Activated CD8-positive, alpha-beta memory T cell treated with anti-CD3 and anti-CD28 coated beads for 24 hours (primary cell): ENCODE measurements around the gene TEX264.

Experiments used
- DNase-seq: peaks from one replicate; pipeline ENCODE4 v3.0.0-alpha.2; 2020

The TEX264 gene

DNA sequence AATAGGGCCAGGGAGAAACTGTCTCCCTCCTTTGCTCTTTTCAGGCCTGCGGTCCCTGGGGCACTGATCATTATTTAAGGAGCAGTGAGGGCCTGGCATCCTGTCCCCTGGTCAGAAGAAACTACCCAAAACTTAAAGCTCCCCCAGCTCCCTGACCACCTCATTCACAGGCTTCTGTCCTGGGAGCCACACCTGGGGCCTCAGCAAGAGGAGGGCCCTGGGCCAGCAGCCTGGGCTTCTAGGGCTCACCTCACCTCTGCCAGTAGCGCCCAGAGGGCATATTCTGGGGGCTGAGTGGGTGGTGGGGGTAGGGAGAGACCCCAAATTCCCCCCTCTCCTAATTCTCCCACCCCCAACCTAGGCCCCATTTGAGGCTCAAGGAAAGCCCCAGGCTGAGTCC is 31.1 kb downstream of the TEX264 start:
- no peak for DNase-seq

DNA sequence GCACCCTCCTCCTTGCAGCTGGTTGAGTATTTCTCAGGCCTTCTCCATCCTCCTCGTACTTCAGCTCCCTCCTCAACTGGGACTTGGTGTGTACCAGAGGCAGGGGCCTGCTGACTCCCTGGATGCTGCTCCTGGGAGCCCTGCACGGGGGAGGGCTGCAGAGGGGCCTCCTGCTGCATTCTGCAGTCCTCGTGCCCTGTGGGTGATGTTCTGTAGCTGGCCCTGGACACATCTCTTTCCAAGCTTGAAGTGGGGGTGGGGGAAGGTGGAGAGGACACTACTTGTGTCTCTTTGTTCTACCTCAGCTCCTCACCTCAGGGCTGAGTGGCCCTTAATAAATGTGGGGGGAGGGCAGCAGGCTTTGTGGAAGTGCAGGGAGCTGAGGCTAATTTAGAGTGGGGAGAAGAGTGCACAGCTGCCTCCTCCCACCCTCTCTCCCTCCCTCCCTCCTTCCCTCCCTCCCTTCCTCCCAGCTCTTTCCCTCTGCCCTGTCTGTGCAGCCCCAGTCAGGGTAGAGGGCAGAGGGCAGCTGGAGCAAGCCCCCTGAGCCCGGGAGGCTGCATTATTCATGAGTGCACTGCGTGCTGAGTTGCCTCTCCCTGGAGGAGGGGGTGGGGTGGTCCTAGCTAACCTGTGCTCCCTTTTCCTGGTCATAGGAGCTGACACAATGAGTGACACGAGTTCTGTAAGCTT is 32.2 kb downstream of the TEX264 start:
- DNase-seq, result no peak

DNA sequence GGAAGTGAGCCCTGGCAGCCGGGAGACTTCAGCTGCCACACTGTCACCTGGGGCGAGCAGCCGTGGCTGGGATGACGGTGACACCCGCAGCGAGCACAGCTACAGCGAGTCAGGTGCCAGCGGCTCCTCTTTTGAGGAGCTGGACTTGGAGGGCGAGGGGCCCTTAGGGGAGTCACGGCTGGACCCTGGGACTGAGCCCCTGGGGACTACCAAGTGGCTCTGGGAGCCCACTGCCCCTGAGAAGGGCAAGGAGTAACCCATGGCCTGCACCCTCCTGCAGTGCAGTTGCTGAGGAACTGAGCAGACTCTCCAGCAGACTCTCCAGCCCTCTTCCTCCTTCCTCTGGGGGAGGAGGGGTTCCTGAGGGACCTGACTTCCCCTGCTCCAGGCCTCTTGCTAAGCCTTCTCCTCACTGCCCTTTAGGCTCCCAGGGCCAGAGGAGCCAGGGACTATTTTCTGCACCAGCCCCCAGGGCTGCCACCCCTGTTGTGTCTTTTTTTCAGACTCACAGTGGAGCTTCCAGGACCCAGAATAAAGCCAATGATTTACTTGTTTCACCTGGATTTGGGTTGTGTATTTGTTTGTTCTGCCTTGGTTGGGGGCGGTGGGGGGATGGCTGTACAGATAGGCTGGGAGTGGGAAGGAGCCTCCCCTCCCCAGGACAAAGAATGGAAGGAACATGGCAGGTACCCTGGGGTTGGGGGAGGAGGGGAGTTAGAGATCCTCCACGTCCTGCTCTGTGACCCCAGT is 32.9 kb downstream of the TEX264 start:
- no peak for DNase-seq

DNA sequence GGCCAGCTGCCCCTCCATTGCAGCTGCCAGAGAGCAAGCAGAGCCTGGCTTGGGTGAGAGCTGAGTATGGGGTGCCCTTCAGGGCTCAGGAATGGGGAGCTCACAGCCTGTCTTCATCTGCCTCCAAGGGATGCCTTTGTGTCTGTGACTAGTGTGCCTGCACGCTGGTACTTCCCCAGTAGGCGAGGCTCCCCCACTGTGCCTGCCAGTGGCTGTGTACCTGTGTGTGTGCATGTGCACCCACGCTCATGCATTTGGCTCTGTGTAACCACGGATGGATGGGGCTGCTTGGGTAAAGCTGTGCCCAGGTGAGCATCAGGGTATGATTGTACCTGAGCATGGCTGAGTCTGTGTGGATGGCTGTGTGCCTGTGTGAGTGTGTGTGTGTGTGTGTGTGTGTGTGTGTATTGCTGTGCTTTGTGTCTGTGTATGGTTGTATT is 33.5 kb downstream of the TEX264 start:
- DNase-seq, result no peak

DNA sequence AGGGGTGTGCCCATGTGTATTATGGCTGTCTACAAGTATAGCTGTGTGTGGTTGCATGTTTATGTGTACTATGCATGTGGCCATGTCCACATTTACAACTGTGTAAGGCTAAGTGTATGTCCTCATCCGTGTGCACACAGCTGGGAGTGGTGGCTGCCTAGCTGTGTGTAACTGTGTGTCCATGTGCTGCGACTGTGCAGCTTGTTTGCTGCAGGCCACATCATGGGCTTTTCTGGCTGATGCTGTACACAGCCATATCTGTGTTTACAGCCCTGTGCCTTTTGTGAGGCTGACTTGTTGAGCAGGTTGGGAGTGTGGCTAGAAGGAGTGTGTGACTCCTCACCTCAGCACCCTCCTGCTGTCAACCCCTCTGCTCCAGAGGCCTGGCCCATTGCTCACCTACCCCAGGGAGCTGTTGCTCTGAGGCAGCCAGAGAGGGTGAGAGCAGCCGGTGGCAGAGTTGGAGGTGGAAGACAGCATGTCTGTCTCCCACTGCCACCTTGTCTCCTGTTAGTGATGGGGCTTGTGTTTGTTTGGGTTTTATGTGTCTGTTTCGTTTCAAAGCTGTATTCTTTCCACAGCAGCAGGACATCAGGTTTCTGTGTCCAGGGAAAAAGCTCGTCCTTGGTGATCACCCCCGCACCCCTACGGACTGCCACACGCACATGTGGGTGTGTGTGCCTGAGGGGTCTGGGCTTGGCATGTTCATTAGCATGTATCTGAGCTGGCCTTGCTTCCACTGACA is 34.4 kb downstream of the TEX264 start:
- DNase-seq, result no peak

DNA sequence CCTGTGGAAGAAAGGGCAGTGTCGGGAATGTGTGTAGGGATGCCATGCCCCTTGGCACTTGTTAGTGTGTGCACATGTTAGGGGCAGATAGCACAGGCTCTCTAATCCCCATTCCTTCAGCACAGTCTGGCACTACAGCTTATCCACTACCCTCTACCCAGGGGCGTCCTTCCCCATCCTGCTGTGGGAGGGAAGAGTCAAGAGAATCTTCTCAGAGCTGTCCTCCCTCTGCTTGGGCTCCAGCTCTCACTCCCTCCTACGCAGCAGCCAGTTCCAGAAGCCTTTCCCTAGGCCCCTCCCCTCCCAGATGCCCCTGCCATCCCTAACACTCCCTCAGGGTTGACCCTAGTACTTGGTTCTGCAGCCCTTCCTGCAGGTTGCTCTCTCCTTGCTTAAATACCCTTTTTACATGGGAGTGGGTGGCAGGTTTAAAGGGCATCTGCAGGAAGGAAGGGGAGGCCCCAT is 35.0 kb downstream of the TEX264 start:
- no peak for DNase-seq

DNA sequence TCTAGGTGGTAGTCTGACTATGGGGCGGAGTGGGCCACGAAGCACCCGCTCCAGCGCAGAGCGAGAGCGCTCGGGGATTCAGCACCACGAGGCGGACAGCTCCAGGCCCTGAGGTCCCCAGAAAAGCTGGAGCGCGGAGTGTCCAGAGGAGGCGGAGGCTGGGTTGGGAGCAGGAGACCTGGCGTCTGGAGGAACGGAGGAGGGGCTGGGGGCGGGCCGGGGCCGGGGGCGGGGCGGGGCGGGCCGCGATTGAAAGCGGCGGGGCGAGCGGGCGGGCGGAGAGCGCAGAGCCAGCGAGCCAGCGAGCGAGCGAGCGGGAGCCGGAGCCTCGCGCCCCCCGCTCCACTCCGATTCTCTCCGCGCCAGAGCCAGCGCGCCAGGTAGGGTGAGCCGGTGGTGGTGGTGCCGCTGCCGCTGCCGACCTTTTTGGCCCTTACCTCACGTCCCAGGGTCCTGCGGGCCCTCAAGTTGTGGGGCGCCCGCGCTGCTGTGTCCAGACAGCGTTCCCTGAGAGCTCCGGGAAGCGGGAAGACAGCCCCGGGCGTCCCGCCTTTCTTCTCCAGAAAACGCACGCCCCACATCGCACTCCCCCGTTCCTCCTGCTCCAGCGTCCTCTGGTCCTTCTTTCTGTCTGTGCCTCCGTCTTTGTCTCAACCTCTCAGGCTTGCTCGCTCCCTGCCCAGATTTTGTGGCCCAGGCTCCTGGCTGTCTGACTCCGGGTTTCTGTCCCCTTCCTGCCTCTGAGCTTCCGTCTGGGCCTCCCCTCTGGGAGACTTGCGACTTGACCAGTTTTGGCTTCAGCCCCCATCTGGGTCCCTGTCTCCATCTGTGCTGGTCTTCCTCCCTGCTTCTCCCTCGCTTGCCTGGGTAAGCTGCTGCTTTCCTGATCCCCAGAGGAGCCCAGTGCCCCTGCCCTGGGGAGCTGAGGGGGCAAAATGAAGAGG is 36.0 kb downstream of the TEX264 start, which contains the start of gene GRM2:
Gene GRM2 (plus strand): TSS at position 281 of the 944 bp plus-strand sequence. CDS start 1,916 bp downstream, outside the sequence.
- DNase-seq, result no peak

DNA sequence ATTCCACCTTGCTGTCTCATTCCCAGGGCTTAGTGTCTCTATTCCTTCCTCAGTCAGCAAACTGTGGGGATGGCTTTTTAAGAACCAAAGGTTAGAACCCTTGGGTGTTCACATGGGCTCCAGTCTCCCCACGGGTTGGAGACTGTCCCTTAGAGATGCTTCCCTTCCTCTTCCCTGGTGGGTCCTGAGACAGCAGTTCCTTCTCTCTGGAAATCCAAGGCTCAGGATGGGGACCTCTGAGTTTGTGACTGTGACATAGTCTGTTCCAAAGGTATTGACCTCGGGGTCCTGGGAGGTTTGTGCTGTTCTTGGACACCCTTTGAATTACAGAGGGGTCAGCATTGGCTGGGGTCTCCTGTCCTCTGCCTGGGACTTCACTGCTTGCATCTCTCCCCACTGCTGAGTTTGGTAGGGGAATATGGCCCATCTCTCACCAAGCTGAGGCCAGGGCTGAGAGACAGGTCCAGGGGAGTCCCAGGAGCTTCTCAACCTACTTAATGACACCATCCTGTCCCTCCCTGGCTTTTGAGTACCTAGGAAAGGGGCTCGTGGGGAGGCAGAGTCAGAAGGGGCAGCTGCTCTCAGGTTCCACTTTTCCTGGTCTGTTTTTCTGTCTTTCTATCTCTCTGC is 37.3 kb downstream of the TEX264 start:
- DNase-seq, result no peak

DNA sequence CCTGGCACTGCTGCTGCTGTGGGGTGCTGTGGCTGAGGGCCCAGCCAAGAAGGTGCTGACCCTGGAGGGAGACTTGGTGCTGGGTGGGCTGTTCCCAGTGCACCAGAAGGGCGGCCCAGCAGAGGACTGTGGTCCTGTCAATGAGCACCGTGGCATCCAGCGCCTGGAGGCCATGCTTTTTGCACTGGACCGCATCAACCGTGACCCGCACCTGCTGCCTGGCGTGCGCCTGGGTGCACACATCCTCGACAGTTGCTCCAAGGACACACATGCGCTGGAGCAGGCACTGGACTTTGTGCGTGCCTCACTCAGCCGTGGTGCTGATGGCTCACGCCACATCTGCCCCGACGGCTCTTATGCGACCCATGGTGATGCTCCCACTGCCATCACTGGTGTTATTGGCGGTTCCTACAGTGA is 38.0 kb downstream of the TEX264 start:
- DNase-seq, result no peak

DNA sequence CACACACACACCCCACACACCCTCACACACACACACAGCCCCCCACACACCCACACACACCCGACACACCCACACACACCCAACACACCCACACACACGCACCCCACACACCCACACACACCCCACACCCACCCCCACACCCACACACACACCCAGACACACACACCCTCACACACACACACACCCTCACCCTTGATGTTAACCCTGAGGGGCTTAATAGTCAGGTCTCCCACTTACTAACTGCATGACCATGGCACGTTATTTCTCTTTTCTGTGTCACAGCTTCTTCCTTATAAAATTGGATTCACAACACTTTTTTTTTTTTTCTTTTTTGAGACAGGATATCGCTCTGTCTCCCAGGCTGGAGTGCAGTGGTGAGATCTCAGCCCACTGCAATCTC is 38.6 kb downstream of the TEX264 start:
- DNase-seq, result no peak

DNA sequence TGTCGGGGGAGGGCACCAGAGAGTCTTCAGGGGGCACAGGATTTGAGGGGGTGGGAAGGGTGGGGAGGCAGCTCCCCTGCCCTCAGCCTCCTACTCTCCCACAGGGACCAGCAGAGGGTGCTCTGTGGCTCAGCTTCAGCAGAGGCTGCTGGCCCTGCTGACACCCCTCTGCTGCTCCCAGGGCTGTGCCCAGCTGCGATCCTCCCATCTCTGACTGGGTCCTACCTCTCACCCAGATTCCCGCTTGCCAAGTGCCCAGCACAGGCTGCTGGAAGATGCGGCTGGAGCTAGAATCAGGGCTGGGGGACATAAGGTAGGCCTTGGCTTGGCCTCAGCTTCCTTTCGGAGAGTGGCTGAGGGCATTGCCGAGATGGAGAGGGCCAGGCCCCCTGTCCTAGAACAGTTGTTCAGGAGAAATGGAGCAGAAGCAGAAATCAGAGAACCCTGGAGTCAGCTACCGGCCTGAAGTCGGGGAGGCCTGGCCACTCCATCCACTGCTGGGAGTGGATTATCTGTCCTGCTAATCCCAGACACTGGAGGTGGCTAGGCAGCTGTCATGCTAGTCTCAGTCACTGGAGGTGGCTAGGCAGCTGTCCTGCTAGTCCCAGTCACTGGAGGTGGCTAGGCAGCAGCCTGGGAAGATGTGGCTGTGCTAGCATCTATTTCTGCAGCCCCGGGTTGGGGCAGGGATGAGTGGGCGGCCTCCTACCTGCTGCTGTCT is 39.7 kb downstream of the TEX264 start:
- DNase-seq, result peak; percentile 54

DNA sequence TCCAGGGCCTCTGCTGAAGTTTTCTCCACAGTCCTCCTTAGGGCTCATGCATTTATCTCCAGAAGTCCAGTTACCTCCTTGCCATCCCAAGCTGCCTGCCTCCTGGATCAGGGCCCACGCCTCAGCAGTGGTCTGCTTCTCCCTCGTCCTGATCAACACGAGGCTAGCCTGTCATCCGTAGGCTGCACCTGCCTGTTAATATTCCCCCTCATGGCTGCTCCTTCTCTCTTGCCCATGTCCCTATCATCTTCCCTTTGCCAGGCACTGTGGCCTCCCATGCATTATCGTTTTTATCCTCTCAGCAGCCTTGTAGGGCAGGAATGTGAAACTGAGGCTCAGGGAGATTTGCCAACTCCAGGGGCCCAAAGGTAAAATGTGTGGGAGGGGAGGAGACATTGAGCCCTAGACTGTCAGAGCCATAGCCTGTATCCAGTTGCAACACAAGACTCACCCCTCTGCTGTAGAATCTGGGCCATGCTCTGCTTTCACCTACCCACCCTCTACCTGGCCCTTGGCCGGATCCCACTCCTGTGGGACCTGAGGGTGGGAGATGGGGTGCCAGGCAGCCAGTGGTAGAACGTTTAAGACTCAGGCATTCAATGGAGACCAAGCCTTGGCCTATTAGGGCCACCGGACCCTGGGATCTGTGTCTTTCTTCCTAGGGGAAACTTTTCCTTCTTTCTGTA is 40.4 kb downstream of the TEX264 start:
- no peak for DNase-seq

DNA sequence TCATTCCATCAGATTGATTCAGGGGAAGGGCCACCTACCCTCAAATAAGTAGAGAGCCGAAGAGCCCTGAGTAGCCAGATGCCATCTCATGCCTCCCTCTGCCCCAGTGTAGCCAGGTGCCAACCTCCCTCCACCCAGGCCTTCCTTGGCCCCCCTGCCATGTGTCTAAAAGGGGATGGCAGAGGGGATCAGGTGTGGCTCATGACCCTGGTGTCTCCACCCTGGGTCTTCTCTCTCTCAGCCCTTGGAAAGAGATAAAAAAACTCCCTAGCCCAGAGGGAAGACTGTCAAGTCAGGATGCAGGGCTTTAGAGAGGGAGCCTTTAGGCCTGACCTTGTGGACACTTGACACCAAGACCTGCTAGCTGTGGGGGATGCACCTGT is 41.0 kb downstream of the TEX264 start:
- DNase-seq, result no peak

DNA sequence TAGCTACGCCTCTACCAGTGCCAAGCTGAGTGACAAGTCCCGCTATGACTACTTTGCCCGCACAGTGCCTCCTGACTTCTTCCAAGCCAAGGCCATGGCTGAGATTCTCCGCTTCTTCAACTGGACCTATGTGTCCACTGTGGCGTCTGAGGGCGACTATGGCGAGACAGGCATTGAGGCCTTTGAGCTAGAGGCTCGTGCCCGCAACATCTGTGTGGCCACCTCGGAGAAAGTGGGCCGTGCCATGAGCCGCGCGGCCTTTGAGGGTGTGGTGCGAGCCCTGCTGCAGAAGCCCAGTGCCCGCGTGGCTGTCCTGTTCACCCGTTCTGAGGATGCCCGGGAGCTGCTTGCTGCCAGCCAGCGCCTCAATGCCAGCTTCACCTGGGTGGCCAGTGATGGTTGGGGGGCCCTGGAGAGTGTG is 41.5 kb downstream of the TEX264 start:
- peak; percentile 48 for DNase-seq

DNA sequence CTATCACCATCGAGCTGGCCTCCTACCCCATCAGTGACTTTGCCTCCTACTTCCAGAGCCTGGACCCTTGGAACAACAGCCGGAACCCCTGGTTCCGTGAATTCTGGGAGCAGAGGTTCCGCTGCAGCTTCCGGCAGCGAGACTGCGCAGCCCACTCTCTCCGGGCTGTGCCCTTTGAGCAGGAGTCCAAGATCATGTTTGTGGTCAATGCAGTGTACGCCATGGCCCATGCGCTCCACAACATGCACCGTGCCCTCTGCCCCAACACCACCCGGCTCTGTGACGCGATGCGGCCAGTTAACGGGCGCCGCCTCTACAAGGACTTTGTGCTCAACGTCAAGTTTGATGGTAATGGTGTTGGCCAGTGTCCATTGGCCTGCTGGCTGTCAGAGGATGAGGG is 41.9 kb downstream of the TEX264 start:
- peak; percentile 46 for DNase-seq

DNA sequence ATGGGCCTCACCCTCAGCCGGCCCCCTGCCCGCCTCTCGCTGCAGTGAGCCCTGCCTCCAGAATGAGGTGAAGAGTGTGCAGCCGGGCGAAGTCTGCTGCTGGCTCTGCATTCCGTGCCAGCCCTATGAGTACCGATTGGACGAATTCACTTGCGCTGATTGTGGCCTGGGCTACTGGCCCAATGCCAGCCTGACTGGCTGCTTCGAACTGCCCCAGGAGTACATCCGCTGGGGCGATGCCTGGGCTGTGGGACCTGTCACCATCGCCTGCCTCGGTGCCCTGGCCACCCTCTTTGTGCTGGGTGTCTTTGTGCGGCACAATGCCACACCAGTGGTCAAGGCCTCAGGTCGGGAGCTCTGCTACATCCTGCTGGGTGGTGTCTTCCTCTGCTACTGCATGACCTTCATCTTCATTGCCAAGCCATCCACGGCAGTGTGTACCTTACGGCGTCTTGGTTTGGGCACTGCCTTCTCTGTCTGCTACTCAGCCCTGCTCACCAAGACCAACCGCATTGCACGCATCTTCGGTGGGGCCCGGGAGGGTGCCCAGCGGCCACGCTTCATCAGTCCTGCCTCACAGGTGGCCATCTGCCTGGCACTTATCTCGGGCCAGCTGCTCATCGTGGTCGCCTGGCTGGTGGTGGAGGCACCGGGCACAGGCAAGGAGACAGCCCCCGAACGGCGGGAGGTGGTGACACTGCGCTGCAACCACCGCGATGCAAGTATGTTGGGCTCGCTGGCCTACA is 44.4 kb downstream of the TEX264 start:
- peak; percentile 40 for DNase-seq

DNA sequence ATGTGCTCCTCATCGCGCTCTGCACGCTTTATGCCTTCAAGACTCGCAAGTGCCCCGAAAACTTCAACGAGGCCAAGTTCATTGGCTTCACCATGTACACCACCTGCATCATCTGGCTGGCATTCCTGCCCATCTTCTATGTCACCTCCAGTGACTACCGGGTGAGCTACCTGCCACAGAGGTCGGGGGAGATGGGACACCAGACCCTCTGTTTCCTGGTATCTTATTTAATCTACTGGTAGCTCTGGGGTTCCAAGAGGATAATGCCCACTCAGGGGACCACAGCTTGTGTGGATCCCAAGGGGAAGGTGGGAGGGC is 44.9 kb downstream of the TEX264 start:
- peak; percentile 48 for DNase-seq

DNA sequence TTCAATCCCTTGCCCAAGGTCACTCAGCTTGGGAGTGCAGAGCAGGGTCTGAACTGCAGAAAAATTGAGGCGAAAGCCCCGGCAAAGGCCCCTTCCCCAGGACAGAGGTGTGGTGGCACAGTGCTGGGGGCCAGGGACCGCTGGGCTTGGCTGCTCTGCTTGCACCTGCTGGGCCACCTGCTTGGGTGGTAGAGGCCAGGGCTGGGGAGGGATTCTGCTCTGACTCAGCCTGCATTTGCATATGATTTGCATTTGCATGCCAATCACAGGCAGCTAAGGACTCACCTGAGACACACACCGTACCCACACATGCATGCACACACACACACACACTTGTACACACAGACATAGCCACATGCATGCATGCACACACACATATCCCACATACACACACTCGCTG is 45.8 kb downstream of the TEX264 start:
- DNase-seq, result peak; percentile 38

DNA sequence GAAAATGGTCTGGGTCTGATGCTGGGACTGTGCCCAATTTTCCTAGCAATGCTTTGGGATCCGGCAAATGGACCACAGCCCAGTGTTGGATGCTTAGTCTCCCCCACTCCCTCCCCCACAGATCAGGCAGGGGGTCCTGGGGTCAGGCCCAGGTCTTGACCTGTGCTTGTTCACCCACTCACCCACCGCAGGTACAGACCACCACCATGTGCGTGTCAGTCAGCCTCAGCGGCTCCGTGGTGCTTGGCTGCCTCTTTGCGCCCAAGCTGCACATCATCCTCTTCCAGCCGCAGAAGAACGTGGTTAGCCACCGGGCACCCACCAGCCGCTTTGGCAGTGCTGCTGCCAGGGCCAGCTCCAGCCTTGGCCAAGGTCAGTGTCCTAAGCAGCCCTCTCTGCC is 46.4 kb downstream of the TEX264 start:
- peak; percentile 49 for DNase-seq

DNA sequence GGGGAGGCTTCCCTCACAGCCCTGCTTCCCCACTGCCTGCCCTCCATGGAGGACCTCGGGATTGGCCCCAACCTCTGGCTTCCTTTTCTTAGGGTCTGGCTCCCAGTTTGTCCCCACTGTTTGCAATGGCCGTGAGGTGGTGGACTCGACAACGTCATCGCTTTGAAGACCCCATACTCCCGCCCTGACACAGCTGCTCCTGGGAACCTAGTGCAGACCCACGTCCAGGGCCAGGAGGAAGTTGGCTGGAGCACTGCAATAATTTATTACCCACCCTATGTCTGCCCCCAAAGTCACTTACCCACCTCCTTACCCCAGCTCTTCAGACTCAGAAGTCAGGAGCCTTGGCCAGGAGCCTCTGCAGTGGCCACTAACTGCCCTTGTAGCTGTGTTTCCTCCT is 46.9 kb downstream of the TEX264 start:
- peak; percentile 51 for DNase-seq
